HUES48 (cell line): ENCODE data around the gene NNT.
"Not testable (repeated sequence)": the region's sequence is repeated elsewhere in the genome, so short reads cannot be mapped to it uniquely, and the experiment has no call there.

Source experiments
- H3K27ac ChIP-seq: one replicate; pipeline ENCODE4 v1.7.0; 2013; ENCODE audit warnings: low read depth, low read length, inconsistent platforms
- H3K27me3 ChIP-seq: 2 replicates; pipeline ENCODE4 v1.6.1; 2013; ENCODE audit warnings: mild to moderate bottlenecking, low read length; ENCODE audit not compliant: control insufficient read depth, insufficient read depth
- H3K36me3 ChIP-seq: 2 replicates; pipeline ENCODE4 v1.6.1; 2013; ENCODE audit warnings: low read length; ENCODE audit not compliant: control insufficient read depth, insufficient read depth
- H3K4me1 ChIP-seq: 2 replicates; pipeline ENCODE4 v1.6.1; 2013; ENCODE audit warnings: mild to moderate bottlenecking, low read length; ENCODE audit not compliant: control insufficient read depth, insufficient read depth
- H3K4me3 ChIP-seq: 2 replicates; pipeline ENCODE4 v1.5.1; 2013; ENCODE audit warnings: mild to moderate bottlenecking, low read depth, low read length
- H3K9ac ChIP-seq: 2 replicates; pipeline ENCODE4 v1.6.1; 2013; ENCODE audit warnings: mild to moderate bottlenecking, low read depth, low read length, moderate library complexity
- H3K9me3 ChIP-seq: 2 replicates; pipeline ENCODE4 v1.6.1; 2013; ENCODE audit warnings: low read length; ENCODE audit not compliant: control insufficient read depth, insufficient read depth

NNT gene

GRCh38 chr5:43565043-43565442 is 37.9 kb upstream of the NNT start:
- H3K27ac ChIP-seq = no peak overlapping the region
- H3K4me3 ChIP-seq = no peak overlapping the region
- no peaks in the 10 kb centered on the region; the same call in 1 of the 2 replicates for H3K4me1 ChIP-seq
- H3K9ac ChIP-seq = no peak overlapping the region
- H3K9me3 ChIP-seq = no peaks in the 10 kb centered on the region
- no peaks in the 10 kb centered on the region for H3K36me3 ChIP-seq
- no peaks in the 10 kb centered on the region for H3K27me3 ChIP-seq

DNA sequence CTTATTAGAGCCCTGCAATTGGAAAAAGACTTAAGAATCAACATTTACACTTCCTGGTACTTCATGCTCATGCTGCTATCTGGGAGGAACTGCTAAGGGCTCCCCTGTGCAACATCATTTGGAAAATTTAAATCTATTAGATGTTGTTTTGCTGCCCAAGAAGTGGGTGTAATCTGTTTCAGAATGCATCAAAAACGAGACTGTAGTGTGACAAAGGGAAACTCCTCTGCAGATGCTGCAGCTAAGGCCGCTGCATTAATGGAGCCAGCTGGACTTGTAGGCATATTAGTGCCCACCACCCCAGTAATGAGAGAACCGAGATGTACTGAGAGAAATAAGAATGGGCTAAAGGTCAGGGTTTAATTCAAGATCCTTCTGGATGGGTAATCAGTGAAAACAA is 35.0 kb upstream of the NNT start:
- no peaks in the 10 kb centered on the region for H3K9me3 ChIP-seq
- H3K9ac ChIP-seq = no peak overlapping the region
- no peaks in the 10 kb centered on the region for H3K27me3 ChIP-seq
- no peak overlapping the region for H3K27ac ChIP-seq
- H3K4me1 ChIP-seq = no peaks in the 10 kb centered on the region
- H3K36me3 ChIP-seq = no peaks in the 10 kb centered on the region
- H3K4me3 ChIP-seq = no peak overlapping the region

DNA sequence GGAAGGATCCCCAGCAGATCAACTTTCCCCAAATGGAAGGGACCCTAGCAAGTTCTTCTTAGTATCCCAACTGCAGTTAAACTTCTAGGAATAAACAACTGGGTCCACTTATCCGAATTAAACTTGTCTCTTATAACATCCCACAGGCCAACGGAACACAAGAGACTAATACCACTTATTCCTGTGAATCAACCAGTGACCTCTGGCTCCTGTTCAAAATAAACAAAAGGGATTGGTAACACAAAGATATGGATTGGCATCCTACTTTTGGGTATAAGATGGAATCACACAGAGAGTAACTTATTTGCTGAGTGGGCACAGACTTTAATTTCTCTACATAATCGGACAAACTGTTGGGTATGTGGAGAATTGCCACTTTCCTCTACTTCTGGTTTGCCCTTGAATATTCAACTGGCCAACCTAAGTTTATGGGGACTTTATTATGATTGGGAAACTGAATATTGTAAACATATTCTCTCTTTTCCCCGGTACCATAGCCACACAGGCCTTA is 33.7 kb upstream of the NNT start:
- no peaks in the 10 kb centered on the region for H3K27me3 ChIP-seq
- no peak overlapping the region for H3K9ac ChIP-seq
- H3K4me1 ChIP-seq = no peaks in the 10 kb centered on the region
- H3K36me3 ChIP-seq = no peaks in the 10 kb centered on the region
- H3K4me3 ChIP-seq = no peak overlapping the region
- no peaks in the 10 kb centered on the region for H3K9me3 ChIP-seq
- no peak overlapping the region for H3K27ac ChIP-seq

DNA sequence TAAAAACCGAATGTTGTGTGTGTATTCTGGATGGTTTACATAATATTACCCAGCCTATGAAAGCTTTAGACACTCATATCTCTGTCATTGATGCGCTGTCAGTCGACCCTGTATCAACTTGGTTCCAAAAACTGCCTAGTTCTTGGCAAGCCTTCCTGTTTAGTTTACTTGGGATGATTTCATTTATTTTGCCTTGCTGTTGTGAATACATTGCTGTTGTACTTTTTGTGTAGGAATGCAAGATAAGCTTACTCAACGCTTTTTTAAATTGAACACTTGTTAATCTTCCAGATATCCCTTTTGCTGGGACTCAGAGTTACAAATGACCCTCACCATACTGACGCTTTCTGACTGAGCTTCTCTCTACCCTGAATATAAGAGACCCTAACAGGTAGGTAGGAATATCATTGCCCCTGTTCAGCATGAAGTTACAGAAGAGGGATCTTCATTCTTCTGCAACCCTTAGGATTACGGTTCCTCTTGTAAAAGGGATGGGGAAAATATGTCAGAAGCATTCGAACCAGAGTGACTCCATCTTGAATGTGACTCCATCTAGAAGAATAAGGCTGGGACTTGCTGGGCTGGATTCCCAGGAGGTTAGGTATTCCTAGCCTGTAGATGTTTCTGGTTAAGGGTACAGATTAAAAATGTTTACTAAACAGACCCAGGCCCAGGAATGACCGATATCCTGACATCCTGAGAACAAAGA is 32.4 kb upstream of the NNT start:
- H3K4me1 ChIP-seq = no peaks in the 10 kb centered on the region
- H3K27me3 ChIP-seq = no peaks in the 10 kb centered on the region
- H3K36me3 ChIP-seq = 0 out of 2 replicates have a peak, but pooled peaks cover 4% of the 10 kb centered on the region
- no peaks in the 10 kb centered on the region for H3K9me3 ChIP-seq
- no peak overlapping the region for H3K4me3 ChIP-seq
- no peak overlapping the region for H3K9ac ChIP-seq
- H3K27ac ChIP-seq = no peak overlapping the region

DNA sequence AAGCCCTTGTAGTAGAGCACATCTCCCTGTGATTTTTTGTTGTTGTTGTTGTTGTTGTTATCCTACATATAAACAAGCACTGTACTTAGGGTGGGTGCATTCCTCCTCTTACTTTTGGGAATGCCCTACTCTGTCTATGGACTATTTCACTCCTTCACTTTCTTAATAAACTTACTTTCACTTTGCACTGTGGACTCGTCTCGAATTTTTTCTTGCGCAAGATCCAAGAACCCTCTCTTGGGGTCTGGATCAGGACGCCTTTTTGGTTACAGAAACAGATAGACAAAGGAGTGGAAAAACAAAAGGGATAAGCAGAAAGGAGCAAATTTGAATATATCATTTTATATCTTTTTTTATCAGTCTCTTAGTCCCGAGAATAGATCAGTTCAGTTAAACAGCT is 31.7 kb upstream of the NNT start:
- H3K4me1 ChIP-seq = no peaks in the 10 kb centered on the region
- H3K36me3 ChIP-seq = 0 out of 2 replicates have a peak, but pooled peaks cover 4% of the 10 kb centered on the region
- no peak overlapping the region for H3K4me3 ChIP-seq
- no peak overlapping the region for H3K9ac ChIP-seq
- H3K27ac ChIP-seq = no peak overlapping the region
- no peaks in the 10 kb centered on the region for H3K9me3 ChIP-seq
- no peaks in the 10 kb centered on the region for H3K27me3 ChIP-seq

GRCh38 chr5:43572357-43572756 is 30.6 kb upstream of the NNT start:
- Histone ChIP-seq H3K4me1 (no peaks in the 10 kb centered on the region), H3K9ac (no peak overlapping the region), H3K9me3 (no peaks in the 10 kb centered on the region), H3K27ac (no peak overlapping the region), H3K36me3 (0 out of 2 replicates have a peak, but pooled peaks cover 4% of the 10 kb centered on the region), H3K27me3 (no peaks in the 10 kb centered on the region), H3K4me3 (no peak overlapping the region)

DNA sequence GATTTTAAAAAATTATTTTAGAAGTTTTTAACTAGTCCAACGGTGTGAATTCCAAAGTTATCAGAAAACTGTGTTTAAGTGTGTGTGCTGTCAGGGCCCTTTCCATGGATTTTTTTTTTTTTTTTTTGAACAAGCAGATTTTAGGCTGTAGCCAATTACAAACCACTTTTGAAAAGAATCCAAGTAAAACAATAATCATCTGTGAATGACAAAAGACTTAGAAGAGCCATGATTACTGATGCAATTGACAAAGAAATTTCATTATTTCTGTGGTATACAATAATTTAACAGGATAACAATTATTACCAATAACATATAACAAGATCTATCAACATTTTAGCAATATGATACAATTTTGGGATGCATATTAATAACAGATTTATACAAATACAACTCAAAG is 29.9 kb upstream of the NNT start:
- no peaks in the 10 kb centered on the region for H3K4me1 ChIP-seq
- H3K36me3 ChIP-seq = 0 out of 2 replicates have a peak, but pooled peaks cover 4% of the 10 kb centered on the region
- no peak overlapping the region for H3K4me3 ChIP-seq
- no peak overlapping the region for H3K27ac ChIP-seq
- H3K27me3 ChIP-seq = no peaks in the 10 kb centered on the region
- H3K9ac ChIP-seq = no peak overlapping the region
- no peaks in the 10 kb centered on the region for H3K9me3 ChIP-seq

- H3K4me3 ChIP-seq, H3K27me3 ChIP-seq, H3K9ac ChIP-seq, H3K27ac ChIP-seq, H3K36me3 ChIP-seq, H3K4me1 ChIP-seq: not testable (repeated sequence)
- peaks cover 17% of the 10 kb centered on the region for H3K9me3 ChIP-seq
These were observed 22.4 kb upstream of the NNT start for GRCh38 chr5:43580402-43581210.

DNA sequence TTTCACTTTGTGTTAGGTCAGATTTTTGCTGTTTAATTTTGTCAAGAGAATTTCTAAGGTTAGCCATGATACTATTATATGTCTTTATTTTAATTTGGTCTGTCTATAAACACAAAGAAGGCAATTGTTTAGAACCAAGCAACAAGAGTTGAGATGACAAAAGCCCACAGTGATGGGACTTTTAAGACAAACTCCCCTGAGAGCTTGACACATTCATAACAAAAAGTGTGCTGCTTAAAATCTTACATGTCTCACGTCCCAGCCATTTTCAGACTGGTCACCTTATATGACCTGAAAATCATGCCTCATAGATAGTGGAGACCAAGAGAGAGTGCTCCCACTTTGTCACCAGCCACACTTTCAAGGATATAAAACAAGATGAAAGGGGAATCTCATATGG is 21.6 kb upstream of the NNT start:
- Histone ChIP-seq H3K9ac (no peak overlapping the region), H3K4me3 (no peak overlapping the region), H3K36me3 (no peaks in the 10 kb centered on the region), H3K27ac (no peak overlapping the region), H3K27me3 (no peaks in the 10 kb centered on the region), H3K4me1 (no peaks in the 10 kb centered on the region), H3K9me3 (peaks cover 17% of the 10 kb centered on the region)

DNA sequence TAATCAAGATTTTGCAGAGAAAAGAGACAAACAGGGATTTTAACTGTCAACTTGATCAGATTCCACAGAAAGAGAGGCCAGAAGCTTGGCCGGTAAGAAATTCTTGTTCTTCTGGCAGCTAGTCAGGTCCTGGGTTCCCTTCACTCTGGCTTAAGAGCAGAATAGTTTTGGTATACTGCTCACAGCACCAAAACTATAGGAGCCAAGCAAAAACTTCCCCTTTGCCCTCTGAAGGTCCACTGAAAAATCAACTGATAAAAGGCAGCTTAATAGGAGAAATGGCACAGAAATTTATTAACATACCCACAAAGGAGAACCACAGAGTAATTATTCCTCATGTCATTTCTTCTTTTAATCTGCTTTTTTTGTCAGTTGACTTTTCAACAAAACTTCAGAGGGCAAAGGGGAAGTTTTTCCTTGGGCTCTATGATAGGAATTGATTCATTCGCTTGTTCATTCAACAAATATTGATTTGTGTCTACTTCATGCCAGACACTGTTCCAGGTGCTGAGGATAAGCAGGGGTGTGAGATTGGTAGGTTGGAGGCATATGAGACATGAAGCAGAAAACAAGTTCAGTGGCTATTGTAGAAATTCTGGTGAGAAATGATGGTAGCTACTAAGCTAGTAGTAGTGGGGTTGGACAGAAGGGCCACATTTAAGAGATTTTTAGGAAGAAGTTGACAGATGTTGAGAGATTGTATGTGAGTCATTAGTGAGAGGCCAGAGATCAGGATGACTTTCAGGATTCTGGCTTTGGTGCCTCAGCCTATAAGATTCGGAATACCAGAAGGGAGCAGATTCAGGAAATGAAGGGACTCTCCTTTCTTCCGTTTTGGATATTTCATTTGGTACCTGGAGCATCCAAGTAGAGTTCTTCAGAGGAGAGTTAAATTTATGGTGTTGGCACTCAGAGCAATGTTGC is 20.6 kb upstream of the NNT start:
- H3K4me3 ChIP-seq = no peak overlapping the region
- H3K27ac ChIP-seq = no peak overlapping the region
- peaks cover 17% of the 10 kb centered on the region for H3K9me3 ChIP-seq
- no peaks in the 10 kb centered on the region for H3K4me1 ChIP-seq
- no peaks in the 10 kb centered on the region for H3K27me3 ChIP-seq
- H3K9ac ChIP-seq = no peak overlapping the region
- H3K36me3 ChIP-seq = no peaks in the 10 kb centered on the region
